Measurements from ENCODE around the gene TCEAL5. TPM values are rescaled to one million over a fixed set of nuclear protein-coding genes. Genes with fewer than 3 reads are reported as not detected.

The TCEAL5 gene
- total RNA-seq, 1 experiment from 2014 or later: not detected

Other genes starting within 250 kb of the TCEAL5 start
- not detected in 2 replicates for gene BEX1, start 212.6 kb downstream of the TCEAL5 start, total RNA-seq (2021)
- gene NXF3, start 183.6 kb downstream of the TCEAL5 start, total RNA-seq (2021): not detected in 2 replicates
- 1.0 and 1.1 TPM in 2 replicates for gene BEX4, start 61.6 kb downstream of the TCEAL5 start, total RNA-seq (2021)
- 31.5 and 34.4 TPM in 2 replicates for gene TCEAL8, start 21.6 kb downstream of the TCEAL5 start, total RNA-seq (2021)
- gene BEX2, start 34.2 kb upstream of the TCEAL5 start, total RNA-seq (2021): 4.7 and 6.9 TPM in 2 replicates
- gene TCEAL7, start 53.5 kb upstream of the TCEAL5 start, total RNA-seq (2021): not detected in 2 replicates
- 44.4 and 57.1 TPM in 2 replicates for gene TCEAL9, start 79.8 kb upstream of the TCEAL5 start, total RNA-seq (2021)
- gene BEX3, start 99.8 kb upstream of the TCEAL5 start, total RNA-seq (2021): 120 and 130 TPM in 2 replicates
- 0.90 and 1.0 TPM in 2 replicates for gene RAB40A, start 242.7 kb upstream of the TCEAL5 start, total RNA-seq (2021)

Data from PC-9 (cell line).